PC-3 (cell line): ENCODE measurements around the gene SLC25A45. TPM values are rescaled to one million over a fixed set of nuclear protein-coding genes. Genes with fewer than 3 reads are reported as not detected.
"Not testable (repeated sequence)": the region's sequence is repeated elsewhere in the genome, so short reads cannot be mapped to it uniquely, and the experiment has no call there.

Source experiments
- ATAC-seq: fragments of 200-7000 bp; cut with Tn5 transposase; 2 replicates; pipeline ENCODE4 v1.9.1; 2020; ENCODE audit warnings: mild to moderate bottlenecking, moderate library complexity
- BruUV-seq: library from RNA; stranded (reverse); fragments of 400-500 nt; replicated peaks from 2 replicates; lab custom pipeline; 2021; lab: Mats Ljungman, UMichigan
- CTCF ChIA-PET: fragments of 300-600 bp; sonication (Branson Sonifier 250); formaldehyde crosslinking; loops from one replicate; lab custom pipeline; 2022; ENCODE audit warnings: antibody characterized with exemption; lab: Charles Lee
- POLR2A ChIA-PET: fragments of 300-600 bp; sonication (Branson Sonifier 250); formaldehyde crosslinking; loops from one replicate; lab custom pipeline; 2022; ENCODE audit warnings: antibody characterized with exemption; ENCODE audit not compliant: unreplicated experiment; lab: Charles Lee
- DNase-seq: peaks from one replicate; pipeline ENCODE4 v3.0.0-alpha.2; 2015
- H2AFZ ChIP-seq: fragments of 300-600 bp; sonication (generic); 2 replicates; pipeline ENCODE4 v1.6.0; 2016; ENCODE audit warnings: antibody characterized with exemption, low read length
- H3F3A ChIP-seq: fragments of 300-600 bp; sonication (generic); one replicate; pipeline ENCODE4 v1.6.0; 2017; ENCODE audit warnings: antibody characterized with exemption, low read length, control low read depth, mild to moderate bottlenecking; ENCODE audit not compliant: unreplicated experiment
- H3K27ac ChIP-seq: fragments of 300-600 bp; sonication (generic); 2 replicates; pipeline ENCODE4 v1.5.1; 2016; ENCODE audit warnings: mild to moderate bottlenecking, low read length
- H3K27me3 ChIP-seq: fragments of 300-600 bp; sonication (generic); 2 replicates; pipeline ENCODE4 v1.6.1; 2016; ENCODE audit warnings: low read length, mixed read lengths
- H3K36me3 ChIP-seq: fragments of 300-600 bp; sonication (generic); 2 replicates; pipeline ENCODE4 v1.6.1; 2016; ENCODE audit warnings: low read depth, mixed run types, low read length, mixed read lengths
- H3K4me1 ChIP-seq: fragments of 300-600 bp; sonication (generic); 2 replicates; pipeline ENCODE4 v1.5.1; 2016; ENCODE audit warnings: low read length; ENCODE audit not compliant: insufficient read depth
- H3K4me2 ChIP-seq: fragments of 300-600 bp; sonication (generic); 2 replicates; pipeline ENCODE4 v1.6.0; 2016; ENCODE audit warnings: low read length
- H3K4me3 ChIP-seq: fragments of 300-600 bp; sonication (generic); 2 replicates; pipeline ENCODE4 v1.5.1; 2016; ENCODE audit warnings: mild to moderate bottlenecking, low read length, mixed read lengths
- H3K79me2 ChIP-seq: fragments of 300-600 bp; sonication (generic); 2 replicates; pipeline ENCODE4 v1.6.1; 2017; ENCODE audit warnings: low read length, mixed read lengths
- H3K9ac ChIP-seq: fragments of 300-600 bp; sonication (generic); 2 replicates; pipeline ENCODE4 v1.6.0; 2016; ENCODE audit warnings: mild to moderate bottlenecking, low read length
- H3K9me2 ChIP-seq: fragments of 300-600 bp; sonication (generic); replicated peaks from 2 replicates; pipeline ENCODE4 v1.6.1; 2016; ENCODE audit warnings: mixed run types, low read length, mixed read lengths
- H3K9me3 ChIP-seq: fragments of 300-600 bp; sonication (generic); 2 replicates; pipeline ENCODE4 v1.6.1; 2016; ENCODE audit warnings: low read length, mixed read lengths
- H4K20me1 ChIP-seq: fragments of 300-600 bp; sonication (generic); 2 replicates; pipeline ENCODE4 v1.6.1; 2016; ENCODE audit warnings: low read length, mixed read lengths
- EZH2 ChIP-seq: fragments of 300-600 bp; sonication (generic); IDR thresholded peaks from one replicate; pipeline ENCODE4 v1.6.1; 2017; ENCODE audit warnings: antibody characterized with exemption, mild to moderate bottlenecking, low read length; ENCODE audit not compliant: unreplicated experiment
- EZH2phosphoT487 ChIP-seq: fragments of 300-600 bp; sonication (generic); IDR thresholded peaks from 2 replicates; pipeline ENCODE4 v1.6.1; 2018; ENCODE audit warnings: mild to moderate bottlenecking, antibody characterized with exemption, low read length, borderline replicate concordance
- intact Hi-C: fragments of 100-400 bp; cut with micrococcal nuclease; formaldehyde crosslinking; loops from 2 replicates; pipeline ENCODE4 v1.9.0; 2023
- total RNA-seq: library from RNA; depleted of rRNA; stranded (reverse); fragments of >200 nt; gene quantifications from 2 replicates; pipeline ENCODE4 v1.2.3, GENCODE V29; 2014
- TF ChIP-seq, protein P1 (sequence below): fragments of 300-600 bp; sonication (generic); conservative IDR thresholded peaks from 2 replicates; pipeline ENCODE4 v1.5.1; 2017; ENCODE audit warnings: antibody characterized with exemption, low read depth, mild to moderate bottlenecking, low read length

SLC25A45 gene
- total RNA-seq, 1 experiment from 2014 or later = 12.7 TPM

DNA sequence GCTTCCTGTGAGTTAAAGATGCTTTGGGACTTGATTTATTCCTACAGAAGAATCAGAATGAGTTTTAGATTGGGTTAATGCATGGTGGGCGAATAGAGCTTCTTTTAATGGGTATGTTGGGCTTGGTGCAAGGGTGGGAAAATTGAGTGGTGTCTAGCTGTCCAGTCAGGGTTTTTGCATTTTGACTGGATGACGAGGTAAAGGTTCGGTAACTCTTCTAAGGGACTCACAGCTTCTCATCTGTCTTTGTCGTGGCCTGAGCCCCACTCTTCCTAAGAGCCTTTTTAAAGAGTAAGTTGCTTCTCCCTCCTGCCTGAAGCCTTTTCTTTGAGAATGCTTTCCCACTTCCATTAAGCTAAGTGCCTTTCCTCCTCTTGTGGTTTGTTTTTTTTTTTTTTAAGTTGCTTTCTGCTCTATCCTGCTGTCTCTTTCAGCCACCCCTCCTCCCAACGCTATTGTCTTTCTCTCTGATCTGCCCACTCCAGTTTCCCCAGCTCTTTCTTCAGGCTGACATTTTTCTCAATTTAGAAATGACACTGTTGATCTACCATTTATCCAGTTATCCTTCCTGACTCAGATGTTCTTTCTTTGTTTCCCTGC is 47.6 kb downstream of the SLC25A45 start:
- no peak for ATAC-seq

DNA sequence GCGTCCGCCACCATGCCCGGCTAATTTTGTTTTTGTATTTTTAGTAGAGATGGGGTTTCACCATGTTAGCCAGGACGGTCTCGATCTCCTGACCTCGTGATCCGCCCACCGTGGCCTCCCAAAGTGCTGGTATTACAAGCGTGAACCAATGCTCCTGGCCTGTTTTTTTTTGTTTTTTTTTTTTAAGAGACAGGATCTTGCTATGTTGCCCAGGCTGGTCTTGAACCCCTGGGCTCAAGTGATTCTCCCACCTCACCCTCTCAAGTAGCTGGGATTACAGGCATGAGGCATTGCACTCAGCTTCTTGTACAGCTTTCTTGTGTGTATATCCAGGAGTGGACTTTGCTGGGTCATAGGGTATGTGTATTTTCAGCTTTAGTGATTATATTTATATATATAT is 49.9 kb downstream of the SLC25A45 start:
- peaks cover 37% of the 10 kb centered on the region for H3K79me2 ChIP-seq
- peaks cover 13% of the 10 kb centered on the region for H4K20me1 ChIP-seq
- H3K4me1 ChIP-seq = peaks cover 18% of the 10 kb centered on the region
- H3K27ac ChIP-seq, H3K9me3 ChIP-seq, DNase-seq, H2AFZ ChIP-seq, H3K9ac ChIP-seq, H3K4me2 ChIP-seq, H3K4me3 ChIP-seq, H3F3A ChIP-seq, intact Hi-C loops, H3K27me3 ChIP-seq, BruUV-seq, H3K9me2 ChIP-seq, ATAC-seq, H3K36me3 ChIP-seq: not testable (repeated sequence)
- ChIA-PET CTCF (interaction anchor here (1.0 to 2.1 kb wide), 2 partner anchors 58 to 103 kb away, joined by 3 to 47 read pairs; no protein-coding TSS in a partner anchor), POLR2A (interaction anchor here (1.0 kb wide), 1 partner anchor 21 kb away, joined by 5 read pairs; the partner anchor contains the start of gene TIGD3)

More for the DNA sequence above, 47.6 kb downstream of the SLC25A45 start:
- Histone ChIP-seq H3K79me2 (peaks cover 59% of the 10 kb centered on the region), H3K9ac (peak overlapping the region; percentile 89), H3K27ac (no peak overlapping the region), H3F3A (no peaks in the 10 kb centered on the region), H3K4me1 (peaks cover 12% of the 10 kb centered on the region), H2AFZ (peak overlapping the region; percentile 87; the same call in 1 of the 2 replicates), H4K20me1 (peaks cover 24% of the 10 kb centered on the region), H3K4me3 (peak overlapping the region; percentile 87), H3K36me3 (no peaks in the 10 kb centered on the region), H3K9me3 (no peaks in the 10 kb centered on the region), H3K27me3 (no peaks in the 10 kb centered on the region), H3K9me2 (no peaks in the 10 kb centered on the region), H3K4me2 (peak overlapping the region; percentile 92)
- intact Hi-C loops = no loop called here
- BruUV-seq = no TSS peak
- POLR2A ChIA-PET = interaction anchor here (0.6 kb wide), 3 partner anchors 18 to 313 kb away, joined by 4 to 13 read pairs (median 9); no protein-coding TSS in a partner anchor
- no peak for DNase-seq
- TF ChIP-seq, protein P1, sequence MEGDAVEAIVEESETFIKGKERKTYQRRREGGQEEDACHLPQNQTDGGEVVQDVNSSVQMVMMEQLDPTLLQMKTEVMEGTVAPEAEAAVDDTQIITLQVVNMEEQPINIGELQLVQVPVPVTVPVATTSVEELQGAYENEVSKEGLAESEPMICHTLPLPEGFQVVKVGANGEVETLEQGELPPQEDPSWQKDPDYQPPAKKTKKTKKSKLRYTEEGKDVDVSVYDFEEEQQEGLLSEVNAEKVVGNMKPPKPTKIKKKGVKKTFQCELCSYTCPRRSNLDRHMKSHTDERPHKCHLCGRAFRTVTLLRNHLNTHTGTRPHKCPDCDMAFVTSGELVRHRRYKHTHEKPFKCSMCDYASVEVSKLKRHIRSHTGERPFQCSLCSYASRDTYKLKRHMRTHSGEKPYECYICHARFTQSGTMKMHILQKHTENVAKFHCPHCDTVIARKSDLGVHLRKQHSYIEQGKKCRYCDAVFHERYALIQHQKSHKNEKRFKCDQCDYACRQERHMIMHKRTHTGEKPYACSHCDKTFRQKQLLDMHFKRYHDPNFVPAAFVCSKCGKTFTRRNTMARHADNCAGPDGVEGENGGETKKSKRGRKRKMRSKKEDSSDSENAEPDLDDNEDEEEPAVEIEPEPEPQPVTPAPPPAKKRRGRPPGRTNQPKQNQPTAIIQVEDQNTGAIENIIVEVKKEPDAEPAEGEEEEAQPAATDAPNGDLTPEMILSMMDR = no peak
- no peak for TF ChIP-seq EZH2
- no peak for TF ChIP-seq EZH2phosphoT487
- CTCF ChIA-PET = interaction anchor here (0.6 to 0.8 kb wide), 3 partner anchors 22 to 59 kb away, joined by 6 to 12 read pairs (median 11); no protein-coding TSS in a partner anchor

DNA sequence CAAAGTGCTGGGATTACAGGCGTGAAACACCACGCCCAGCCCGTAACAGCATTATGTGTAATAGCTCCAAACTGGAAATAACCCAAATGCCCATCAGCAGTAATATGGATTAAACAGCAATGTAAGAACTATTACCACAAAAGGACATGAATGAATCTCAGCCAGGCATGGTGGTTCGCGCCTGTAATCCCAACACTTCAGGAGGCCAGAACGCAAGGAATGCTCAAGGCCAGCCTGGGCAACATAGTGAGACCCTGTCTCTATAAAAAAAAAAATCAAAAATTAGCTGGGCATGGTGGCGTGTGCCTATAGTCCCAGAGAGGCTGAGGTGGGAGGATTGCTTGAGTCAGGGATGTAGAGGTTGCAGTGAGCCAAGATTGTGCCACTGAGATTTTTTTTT is 51.9 kb downstream of the SLC25A45 start:
- Histone ChIP-seq H3K27ac (no peak overlapping the region), H3K36me3 (no peaks in the 10 kb centered on the region), H3K9me2 (no peaks in the 10 kb centered on the region), H3K4me3 (no peak overlapping the region), H3K27me3 (no peaks in the 10 kb centered on the region), H3F3A (no peaks in the 10 kb centered on the region), H3K9me3 (no peaks in the 10 kb centered on the region), H2AFZ (peak overlapping the region; percentile 81), H3K4me2 (peak overlapping the region; percentile 67; the same call in 1 of the 2 replicates), H3K4me1 (peaks cover 17% of the 10 kb centered on the region), H4K20me1 (peaks cover 12% of the 10 kb centered on the region), H3K79me2 (peaks cover 20% of the 10 kb centered on the region), H3K9ac (no peak overlapping the region)
- DNase-seq = no peak
- BruUV-seq = no TSS peak
- no peak for ATAC-seq
- CTCF ChIA-PET = interaction anchor here (0.6 to 3.2 kb wide), 6 partner anchors 14 to 56 kb away, joined by 3 to 132 read pairs (median 18); partner anchors contain the start of gene CDC42EP2
- intact Hi-C loops = loop anchor here (1.0 kb wide), 2 partner anchors 13 to 55 kb away; no protein-coding TSS in a partner anchor
- TF ChIP-seq EZH2phosphoT487 (no peak), EZH2 (no peak)
- TF ChIP-seq, protein P1 = no peak
- POLR2A ChIA-PET = no interaction called here
